ENCODE data around the gene KBTBD8. TPM values are rescaled to one million over a fixed set of nuclear protein-coding genes. Genes with fewer than 3 reads are reported as not detected.

KBTBD8 gene
- total and polyA plus RNA-seq, 9 of the 15 experiments (the other 6 are each of a cell fraction or from before 2014, with no cell fraction given): 2.7 to 9.1 (median 5.6) TPM

GRCh38 chr3:66997560-66998112 lies 471 bp upstream of the KBTBD8 start (continued):
- TF ChIP-seq CREB3 (tag; conservative IDR thresholded peaks at IDR 0.05; ENCODE audit: low read depth) (no peak), CBFA2T3 (IDR thresholded peaks at IDR 0.05) (peak; percentile 71), SIN3B (IDR thresholded peaks at IDR 0.05; ENCODE audit: low read depth) (no peak), FOXJ2 (tag; IDR thresholded peaks at IDR 0.05) (no peak), KHSRP (IDR thresholded peaks at IDR 0.05) (no peak), THAP7 (CRISPR knock-in tag; IDR thresholded peaks at IDR 0.05) (no peak), ZNF561 (CRISPR knock-in tag; conservative IDR thresholded peaks at IDR 0.05) (no peak), CC2D1A (IDR thresholded peaks at IDR 0.05) (no peak), IFI16 (CRISPR knock-in tag; IDR thresholded peaks at IDR 0.05) (no peak), HNRNPLL (IDR thresholded peaks at IDR 0.05; ENCODE audit: low read depth, low read length, poor library complexity, severe bottlenecking) (no peak), KLF13 (tag; IDR thresholded peaks at IDR 0.05; ENCODE audit: borderline replicate concordance, low read depth) (no peak), SRSF1 (IDR thresholded peaks at IDR 0.05; ENCODE audit: low read depth, low read length) (no peak), HNRNPH1 (optimal IDR thresholded peaks at IDR 0.05; ENCODE audit: low read depth, low read length) (no peak)
- TF ChIP-seq, protein P1, sequence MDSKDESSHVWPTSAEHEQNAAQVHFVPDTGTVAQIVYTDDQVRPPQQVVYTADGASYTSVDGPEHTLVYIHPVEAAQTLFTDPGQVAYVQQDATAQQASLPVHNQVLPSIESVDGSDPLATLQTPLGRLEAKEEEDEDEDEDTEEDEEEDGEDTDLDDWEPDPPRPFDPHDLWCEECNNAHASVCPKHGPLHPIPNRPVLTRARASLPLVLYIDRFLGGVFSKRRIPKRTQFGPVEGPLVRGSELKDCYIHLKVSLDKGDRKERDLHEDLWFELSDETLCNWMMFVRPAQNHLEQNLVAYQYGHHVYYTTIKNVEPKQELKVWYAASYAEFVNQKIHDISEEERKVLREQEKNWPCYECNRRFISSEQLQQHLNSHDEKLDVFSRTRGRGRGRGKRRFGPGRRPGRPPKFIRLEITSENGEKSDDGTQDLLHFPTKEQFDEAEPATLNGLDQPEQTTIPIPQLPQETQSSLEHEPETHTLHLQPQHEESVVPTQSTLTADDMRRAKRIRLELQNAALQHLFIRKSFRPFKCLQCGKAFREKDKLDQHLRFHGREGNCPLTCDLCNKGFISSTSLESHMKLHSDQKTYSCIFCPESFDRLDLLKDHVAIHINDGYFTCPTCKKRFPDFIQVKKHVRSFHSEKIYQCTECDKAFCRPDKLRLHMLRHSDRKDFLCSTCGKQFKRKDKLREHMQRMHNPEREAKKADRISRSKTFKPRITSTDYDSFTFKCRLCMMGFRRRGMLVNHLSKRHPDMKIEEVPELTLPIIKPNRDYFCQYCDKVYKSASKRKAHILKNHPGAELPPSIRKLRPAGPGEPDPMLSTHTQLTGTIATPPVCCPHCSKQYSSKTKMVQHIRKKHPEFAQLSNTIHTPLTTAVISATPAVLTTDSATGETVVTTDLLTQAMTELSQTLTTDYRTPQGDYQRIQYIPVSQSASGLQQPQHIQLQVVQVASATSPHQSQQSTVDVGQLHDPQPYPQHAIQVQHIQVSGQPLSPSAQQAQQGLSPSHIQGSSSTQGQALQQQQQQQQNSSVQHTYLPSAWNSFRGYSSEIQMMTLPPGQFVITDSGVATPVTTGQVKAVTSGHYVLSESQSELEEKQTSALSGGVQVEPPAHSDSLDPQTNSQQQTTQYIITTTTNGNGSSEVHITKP (IDR thresholded peaks at IDR 0.05; ENCODE audit: partially characterized antibody): peak; percentile 57
- TF ChIP-seq, protein P2, sequence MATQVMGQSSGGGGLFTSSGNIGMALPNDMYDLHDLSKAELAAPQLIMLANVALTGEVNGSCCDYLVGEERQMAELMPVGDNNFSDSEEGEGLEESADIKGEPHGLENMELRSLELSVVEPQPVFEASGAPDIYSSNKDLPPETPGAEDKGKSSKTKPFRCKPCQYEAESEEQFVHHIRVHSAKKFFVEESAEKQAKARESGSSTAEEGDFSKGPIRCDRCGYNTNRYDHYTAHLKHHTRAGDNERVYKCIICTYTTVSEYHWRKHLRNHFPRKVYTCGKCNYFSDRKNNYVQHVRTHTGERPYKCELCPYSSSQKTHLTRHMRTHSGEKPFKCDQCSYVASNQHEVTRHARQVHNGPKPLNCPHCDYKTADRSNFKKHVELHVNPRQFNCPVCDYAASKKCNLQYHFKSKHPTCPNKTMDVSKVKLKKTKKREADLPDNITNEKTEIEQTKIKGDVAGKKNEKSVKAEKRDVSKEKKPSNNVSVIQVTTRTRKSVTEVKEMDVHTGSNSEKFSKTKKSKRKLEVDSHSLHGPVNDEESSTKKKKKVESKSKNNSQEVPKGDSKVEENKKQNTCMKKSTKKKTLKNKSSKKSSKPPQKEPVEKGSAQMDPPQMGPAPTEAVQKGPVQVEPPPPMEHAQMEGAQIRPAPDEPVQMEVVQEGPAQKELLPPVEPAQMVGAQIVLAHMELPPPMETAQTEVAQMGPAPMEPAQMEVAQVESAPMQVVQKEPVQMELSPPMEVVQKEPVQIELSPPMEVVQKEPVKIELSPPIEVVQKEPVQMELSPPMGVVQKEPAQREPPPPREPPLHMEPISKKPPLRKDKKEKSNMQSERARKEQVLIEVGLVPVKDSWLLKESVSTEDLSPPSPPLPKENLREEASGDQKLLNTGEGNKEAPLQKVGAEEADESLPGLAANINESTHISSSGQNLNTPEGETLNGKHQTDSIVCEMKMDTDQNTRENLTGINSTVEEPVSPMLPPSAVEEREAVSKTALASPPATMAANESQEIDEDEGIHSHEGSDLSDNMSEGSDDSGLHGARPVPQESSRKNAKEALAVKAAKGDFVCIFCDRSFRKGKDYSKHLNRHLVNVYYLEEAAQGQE (IDR thresholded peaks at IDR 0.05; ENCODE audit: borderline replicate concordance): no peak
- TF ChIP-seq, protein P2 (CRISPR knock-in tag; IDR thresholded peaks at IDR 0.05; ENCODE audit: low read depth): no peak
